Activated T-helper 1 cell treated with Interleukin-2 at 50 U/mL for 16 hours (primary cell): Measurements from ENCODE around the gene KANK4.

Source experiments
- DNase-seq: peaks from one replicate; pipeline ENCODE4 v3.0.0-alpha.2; 2020; ENCODE audit warnings: low read depth

The KANK4 gene

GRCh38 chr1:62207187-62207586, 112.0 kb downstream of the KANK4 start:
- DNase-seq: no peak

DNA sequence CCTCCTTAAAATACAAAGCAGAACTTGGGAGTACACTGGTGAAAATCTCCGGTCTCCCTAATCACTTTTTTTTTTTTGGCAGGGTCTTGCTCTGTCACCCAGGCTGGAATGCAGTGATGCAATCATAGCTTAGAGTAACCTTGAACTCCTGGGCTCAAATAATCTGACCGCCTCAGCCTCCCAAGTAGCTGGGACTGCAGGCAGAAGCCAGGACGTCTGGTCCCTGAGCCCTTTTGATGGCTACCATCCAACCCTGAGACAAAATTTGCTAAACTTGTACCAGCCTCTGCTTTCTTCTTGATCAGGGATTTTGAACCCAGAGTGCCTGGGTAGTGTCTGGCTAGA, 120.5 kb downstream of the KANK4 start:
- no peak for DNase-seq

GRCh38 chr1:62198069-62198780, 121.0 kb downstream of the KANK4 start:
- DNase-seq: no peak

GRCh38 chr1:62196086-62196690, 123.0 kb downstream of the KANK4 start:
- no peak for DNase-seq

DNA sequence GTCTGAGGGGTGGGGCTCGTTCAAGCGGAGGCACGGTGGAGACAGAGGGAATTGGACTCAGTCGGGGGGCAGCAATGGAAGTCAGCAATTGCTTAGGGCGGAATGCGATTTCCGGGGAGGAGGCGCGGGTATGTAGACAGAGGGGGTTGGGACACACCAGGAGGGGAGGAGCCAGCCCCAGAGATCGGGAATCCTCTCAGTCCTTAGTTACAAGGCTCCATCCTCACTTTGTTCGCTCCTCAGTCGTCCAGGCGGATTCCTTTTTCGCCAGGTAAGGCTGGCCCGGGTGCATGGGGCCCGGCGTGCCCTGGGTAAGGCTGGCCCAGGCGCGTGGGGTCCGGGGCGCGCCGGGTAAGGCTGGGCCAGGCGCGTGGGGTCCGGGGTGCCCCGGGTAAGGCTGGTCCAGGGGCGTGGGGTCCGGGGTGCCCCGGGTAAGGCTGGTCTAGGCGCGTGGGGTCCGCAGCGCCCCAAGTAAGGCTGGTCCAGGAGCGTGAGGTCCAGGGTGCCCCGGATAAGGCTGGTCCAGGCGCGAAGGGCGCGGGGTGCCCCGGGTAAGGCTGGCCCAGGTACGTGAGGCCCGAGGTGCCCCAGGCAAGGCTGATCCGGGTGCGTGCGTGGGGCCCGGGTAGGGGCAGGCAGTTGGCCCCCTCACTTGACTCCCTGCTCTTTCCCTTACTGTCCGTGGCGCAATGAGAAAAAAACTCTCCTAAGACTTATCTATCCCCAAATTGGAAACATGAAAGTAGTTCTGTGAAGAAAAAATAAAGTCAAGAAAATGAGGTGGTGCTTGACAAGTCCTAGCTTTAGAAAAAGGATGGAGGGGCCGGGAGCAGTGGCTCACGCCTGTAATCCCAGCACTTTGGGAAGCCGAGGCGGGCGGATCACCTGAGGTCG, 124.3 kb downstream of the KANK4 start, which contains the start of gene L1TD1:
Gene L1TD1 (plus strand): TSS at position 199 of the 894 bp plus-strand sequence. CDS start 11,780 bp downstream, outside the sequence.
- DNase-seq: no peak

- DNase-seq: no peak
Measured at GRCh38 chr1:62188111-62188510, 131.1 kb downstream of the KANK4 start.

GRCh38 chr1:62187548-62187947, 131.7 kb downstream of the KANK4 start:
- DNase-seq: no peak
